Uterus (tissue), 4 donors: Measurements from ENCODE around the gene CAB39. TPM values are rescaled to one million over a fixed set of nuclear protein-coding genes. Genes with fewer than 3 reads are reported as not detected.
A peak's percentile ranks its signal among the peaks of the same experiment; 100 is the strongest.

Source experiments
- DNase-seq, 2 donors: peaks; one replicate each; pipeline ENCODE4 v3.0.0-alpha.2; 2019 to 2020
- H3K27ac ChIP-seq, 2 donors: fragments of 200-600 bp; sonication (generic); 1 replicate in 1 of 2; 2 replicates in 1 of 2; pipeline ENCODE4 v1.5.1; 2016 to 2018
- H3K27me3 ChIP-seq, 2 donors: fragments of 200-600 bp; sonication (generic); one replicate each; pipeline ENCODE4 v1.5.1; 2018 to 2019; ENCODE audit warnings: control low read depth in 1 of 2
- H3K36me3 ChIP-seq, 2 donors: fragments of 200-600 bp; sonication (generic); one replicate each; pipeline ENCODE4 v1.5.1; 2019; ENCODE audit warnings: control low read depth in 1 of 2
- H3K4me1 ChIP-seq, 2 donors: fragments of 200-600 bp; sonication (generic); one replicate each; pipeline ENCODE4 v1.5.1; 2018 to 2019; ENCODE audit warnings: control low read depth in 1 of 2
- H3K4me3 ChIP-seq, 2 donors: fragments of 200-600 bp; sonication (generic); 1 replicate in 1 of 2; 2 replicates in 1 of 2; pipeline ENCODE4 v1.5.1; 2018 to 2019; ENCODE audit warnings: mild to moderate bottlenecking in 1 of 2
- H3K9me3 ChIP-seq, 2 donors: fragments of 200-600 bp; sonication (generic); one replicate each; pipeline ENCODE4 v1.5.1; 2019; ENCODE audit warnings: control low read depth in 1 of 2
- CTCF ChIP-seq, 4 experiments: fragments of 200-600 bp in 2 of 4; fragments of 450-650 bp in 2 of 4; sonication (generic) in 2 of 4; IDR thresholded peaks; one replicate each; pipeline ENCODE4 v1.5.1; 2016 to 2019; ENCODE audit warnings: antibody characterized with exemption in 4 of 4, mild to moderate bottlenecking in 2 of 4, moderate library complexity in 1 of 4
- POLR2A ChIP-seq, 2 donors: fragments of 450-650 bp; IDR thresholded peaks; one replicate each; pipeline ENCODE4 v1.6.1; 2016; ENCODE audit warnings: antibody characterized with exemption in 2 of 2, mild to moderate bottlenecking in 1 of 2, moderate library complexity in 1 of 2
- intact Hi-C: fragments of 100-400 bp; cut with DNase I; formaldehyde crosslinking; loops from one replicate; pipeline ENCODE4 v1.15.1; 2023; ENCODE audit warnings: low total_unique reads
- total RNA-seq, 4 donors: library from RNA; depleted of rRNA in 3 of 4; stranded (reverse); fragments of >200 nt in 3 of 4; gene quantifications; one replicate each; pipeline versions ENCODE4 v1.1.0 to v1.2.4, GENCODE V29; 2014 to 2023
- donor health status: DM: yes; HTN: yes; CAD: no.

The CAB39 gene
- total RNA-seq, 4 donors from 2014 or later: 33.6 to 121 (median 78.0) TPM

GRCh38 chr2:230713331-230714135, 891 bp downstream of the CAB39 start:
- intact Hi-C loops: loop anchor here (10.0 kb wide), 1 partner anchor 81 kb away; no protein-coding TSS in a partner anchor
- H3K4me1 ChIP-seq: peaks cover 5 to 7% of the 10 kb centered on the region in 2 donors
- H3K27me3 ChIP-seq: no peaks in the 10 kb centered on the region
- H3K36me3 ChIP-seq: no peaks in the 10 kb centered on the region
- TF ChIP-seq CTCF (IDR thresholded peaks at IDR 0.05): no peak
- TF ChIP-seq POLR2A (IDR thresholded peaks at IDR 0.05): no peak
- peak; percentile 18 to 24 for DNase-seq
- peak overlapping the region; percentile 87 to 90 for H3K27ac ChIP-seq
- H3K4me3 ChIP-seq: peak overlapping the region; percentile 43 to 97
- no peaks in the 10 kb centered on the region for H3K9me3 ChIP-seq

GRCh38 chr2:230714136-230714480, 1.5 kb downstream of the CAB39 start:
- H3K36me3 ChIP-seq: no peaks in the 10 kb centered on the region
- DNase-seq: no peak
- TF ChIP-seq CTCF (IDR thresholded peaks at IDR 0.05) (no peak), POLR2A (IDR thresholded peaks at IDR 0.05) (no peak)
- H3K9me3 ChIP-seq: no peaks in the 10 kb centered on the region
- peak overlapping the region; percentile 87 to 90 for H3K27ac ChIP-seq
- intact Hi-C loops: loop anchor here (10.0 kb wide), 1 partner anchor 81 kb away; no protein-coding TSS in a partner anchor
- no peaks in the 10 kb centered on the region for H3K27me3 ChIP-seq
- H3K4me3 ChIP-seq: peak overlapping the region; percentile 43 to 97
- peaks cover 5 to 7% of the 10 kb centered on the region in 2 donors for H3K4me1 ChIP-seq

- H3K4me1 ChIP-seq: peaks cover 5 to 7% of the 10 kb centered on the region in 2 donors
- TF ChIP-seq POLR2A (IDR thresholded peaks at IDR 0.05) (no peak), CTCF (IDR thresholded peaks at IDR 0.05) (no peak)
- DNase-seq: no peak
- H3K9me3 ChIP-seq: no peaks in the 10 kb centered on the region
- no peak overlapping the region for H3K4me3 ChIP-seq
- intact Hi-C loops: loop anchor here (10.0 kb wide), 1 partner anchor 80 kb away; no protein-coding TSS in a partner anchor
- H3K27ac ChIP-seq: no peak overlapping the region
- no peaks in the 10 kb centered on the region for H3K36me3 ChIP-seq
- no peaks in the 10 kb centered on the region for H3K27me3 ChIP-seq
Measured at GRCh38 chr2:230715201-230715600, 2.6 kb downstream of the CAB39 start.

GRCh38 chr2:230716588-230716987, 3.9 kb downstream of the CAB39 start:
- Histone ChIP-seq H3K4me3 (no peak overlapping the region), H3K4me1 (peaks cover 5 to 7% of the 10 kb centered on the region in 2 donors), H3K27ac (no peak overlapping the region), H3K9me3 (no peaks in the 10 kb centered on the region), H3K36me3 (no peaks in the 10 kb centered on the region), H3K27me3 (no peaks in the 10 kb centered on the region)
- intact Hi-C loops: loop anchor here (10.0 kb wide), 1 partner anchor 78 kb away; no protein-coding TSS in a partner anchor
- no peak for DNase-seq
- TF ChIP-seq CTCF (IDR thresholded peaks at IDR 0.05) (no peak), POLR2A (IDR thresholded peaks at IDR 0.05) (no peak)

GRCh38 chr2:230717600-230717999, 5.0 kb downstream of the CAB39 start:
- no peaks in the 10 kb centered on the region for H3K36me3 ChIP-seq
- no peak overlapping the region for H3K4me3 ChIP-seq
- H3K27ac ChIP-seq: no peak overlapping the region
- H3K4me1 ChIP-seq: peaks cover 5 to 7% of the 10 kb centered on the region in 2 donors
- no peaks in the 10 kb centered on the region for H3K9me3 ChIP-seq
- H3K27me3 ChIP-seq: no peaks in the 10 kb centered on the region
- intact Hi-C loops: loop anchor here (10.0 kb wide), 1 partner anchor 77 kb away; no protein-coding TSS in a partner anchor
- TF ChIP-seq POLR2A (IDR thresholded peaks at IDR 0.05): no peak
- DNase-seq: no peak
